SK-MEL-5 (cell line): Measurements from ENCODE around the gene TFAP2B. TPM values are rescaled to one million over a fixed set of nuclear protein-coding genes. Genes with fewer than 3 reads are reported as not detected.

Experiments
- DNase-seq: peaks from one replicate; pipeline ENCODE4 v3.0.0-alpha.2; 2016; ENCODE audit warnings: low read depth, low spot score
- in situ Hi-C: cut with HindIII; loops from 2 replicates; pipeline ENCODE4 v1.10.0; 2016; ENCODE audit warnings: low sequenced_read_pairs, high pct_unique_total_duplicates, low pct_unique_long_range_greater_than_20kb
- total RNA-seq: library from RNA; depleted of rRNA; stranded (reverse); fragments of >200 nt; shearing (Covaris generic); gene quantifications from 2 replicates; pipeline ENCODE4 v1.2.3, GENCODE V29; 2014; rRNA removed

TFAP2B gene
- total RNA-seq, 1 experiment from 2014 or later: not detected

DNA sequence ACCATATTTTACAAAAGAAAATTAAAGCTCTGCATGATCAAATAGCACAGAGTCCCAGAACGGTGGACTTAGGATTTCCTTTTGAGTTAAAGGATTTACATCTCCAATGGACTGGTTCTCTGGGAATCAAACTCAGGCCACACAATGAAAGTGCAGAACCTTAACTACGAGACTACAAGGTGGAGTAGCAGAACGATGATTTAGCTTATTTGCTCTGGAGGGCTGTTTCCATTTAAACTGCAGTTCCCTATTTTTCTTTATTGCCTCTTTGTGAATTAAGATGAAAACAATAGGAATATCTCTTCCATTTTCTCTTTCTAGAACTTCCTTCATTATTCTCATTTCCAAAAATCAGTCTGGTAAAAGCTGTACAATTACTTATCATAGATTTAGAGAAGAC lies 65.7 kb downstream of the TFAP2B start:
- in situ Hi-C loops: no loop called here
- no peak for DNase-seq

DNA sequence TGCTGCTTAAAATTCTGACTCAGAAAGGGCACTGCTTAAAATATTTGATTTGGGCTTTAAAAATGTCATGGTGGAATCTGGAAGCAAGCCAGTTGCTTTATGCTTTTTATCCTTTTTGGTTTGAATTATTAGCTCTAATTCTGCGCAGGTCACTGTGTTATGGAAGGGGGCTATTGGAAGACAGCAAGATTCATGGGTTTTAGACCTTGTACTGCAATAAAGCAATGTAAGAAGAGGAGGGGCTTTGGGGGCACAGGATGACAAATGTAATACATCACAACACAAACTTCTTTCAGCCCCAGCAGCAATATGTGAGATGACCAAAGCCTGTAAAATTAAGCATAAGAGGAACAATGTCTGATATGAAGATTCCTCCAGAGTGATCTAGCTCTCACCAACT lies 68.4 kb downstream of the TFAP2B start:
- in situ Hi-C loops: no loop called here
- no peak for DNase-seq

DNA sequence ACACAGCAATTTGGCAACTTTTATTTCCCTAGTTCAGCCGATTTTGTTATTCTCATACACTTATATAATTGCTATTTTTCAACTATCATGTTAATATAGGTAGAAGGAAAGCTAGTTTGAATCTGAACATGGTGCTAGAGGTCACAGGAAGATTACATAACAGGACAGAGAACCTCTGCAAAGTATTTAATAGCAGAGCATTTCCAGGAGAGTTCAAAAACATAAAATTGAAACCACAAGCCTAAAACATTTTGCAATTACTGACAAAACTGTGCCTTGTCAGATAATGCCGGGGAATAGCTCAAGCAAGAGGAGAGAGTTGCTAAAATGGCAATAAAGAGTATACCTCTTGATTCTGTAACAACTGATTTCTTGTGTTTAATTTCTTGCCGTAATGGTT lies 70.8 kb downstream of the TFAP2B start:
- no peak for DNase-seq
- in situ Hi-C loops: no loop called here

DNA sequence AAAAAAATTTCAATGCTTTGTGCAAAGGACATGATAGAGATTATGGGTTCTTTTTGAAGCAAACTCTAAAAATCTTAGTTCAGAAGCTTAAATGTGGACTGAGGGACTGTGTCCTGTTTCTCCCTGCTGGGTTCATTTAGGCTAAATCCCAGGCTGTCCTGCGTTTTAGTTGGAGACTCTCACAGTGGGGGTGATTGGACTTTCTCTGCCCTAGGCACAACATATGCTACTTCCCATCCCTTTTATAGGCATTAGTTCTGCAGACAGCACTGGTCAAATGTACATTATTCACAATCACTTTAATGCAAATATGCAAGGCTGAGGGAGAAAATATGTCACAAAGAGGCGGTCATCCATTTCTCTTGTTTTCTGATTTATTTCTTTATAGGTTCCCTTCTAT lies 71.3 kb downstream of the TFAP2B start:
- in situ Hi-C loops: no loop called here
- no peak for DNase-seq

DNA sequence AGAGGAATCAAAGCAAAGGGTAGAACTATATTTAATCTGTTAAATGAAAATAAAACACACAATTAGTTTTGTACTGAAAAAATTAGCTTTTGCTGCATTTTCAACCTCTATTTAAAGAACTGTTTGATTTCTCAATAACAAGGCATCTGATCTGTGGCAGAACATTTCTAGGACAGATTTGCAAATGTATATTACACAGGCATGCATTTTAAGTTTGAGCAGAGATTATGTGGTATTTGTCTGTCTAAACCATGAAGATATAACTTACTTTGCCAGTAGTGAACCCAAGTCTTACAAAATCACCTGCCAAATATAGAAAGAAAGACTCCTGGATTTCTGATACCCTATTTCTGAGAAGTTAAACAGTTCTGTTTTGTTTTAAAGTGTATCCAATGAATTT lies 71.9 kb downstream of the TFAP2B start:
- in situ Hi-C loops: no loop called here
- DNase-seq: no peak

DNA sequence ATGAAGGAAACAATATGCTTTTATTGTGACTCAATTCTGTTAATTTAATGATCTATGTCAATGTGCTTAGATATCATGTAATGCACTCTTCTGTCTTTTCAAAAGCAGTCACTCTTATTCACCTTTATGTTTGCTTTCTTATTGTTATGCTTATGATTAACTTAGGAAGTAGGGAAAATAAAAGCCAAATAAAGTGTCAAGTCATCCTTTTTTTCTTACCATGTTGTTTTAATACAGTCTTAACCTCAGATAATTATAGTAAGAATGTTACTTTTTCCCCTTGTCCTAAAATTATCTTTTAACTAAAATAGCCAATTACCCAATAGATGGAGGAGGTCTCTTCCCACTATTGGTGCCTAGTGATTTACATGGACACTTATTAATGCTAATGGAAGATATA lies 72.6 kb downstream of the TFAP2B start:
- in situ Hi-C loops: no loop called here
- DNase-seq: no peak

Other genes starting within 250 kb of the TFAP2B start
- not detected in 2 replicates for gene TFAP2D, start 105.3 kb upstream of the TFAP2B start, total RNA-seq